HG03457 (cell line): ENCODE data around the gene SART1.
"Not testable (repeated sequence)": the region's sequence is repeated elsewhere in the genome, so short reads cannot be mapped to it uniquely, and the experiment has no call there.

Source experiments
- ATAC-seq: cut with Tn5 transposase; IDR thresholded peaks from one replicate; pipeline ENCODE4 v1.9.1; 2021; ENCODE audit warnings: moderate number of reproducible peaks; ENCODE audit not compliant: unreplicated experiment

Gene SART1

DNA sequence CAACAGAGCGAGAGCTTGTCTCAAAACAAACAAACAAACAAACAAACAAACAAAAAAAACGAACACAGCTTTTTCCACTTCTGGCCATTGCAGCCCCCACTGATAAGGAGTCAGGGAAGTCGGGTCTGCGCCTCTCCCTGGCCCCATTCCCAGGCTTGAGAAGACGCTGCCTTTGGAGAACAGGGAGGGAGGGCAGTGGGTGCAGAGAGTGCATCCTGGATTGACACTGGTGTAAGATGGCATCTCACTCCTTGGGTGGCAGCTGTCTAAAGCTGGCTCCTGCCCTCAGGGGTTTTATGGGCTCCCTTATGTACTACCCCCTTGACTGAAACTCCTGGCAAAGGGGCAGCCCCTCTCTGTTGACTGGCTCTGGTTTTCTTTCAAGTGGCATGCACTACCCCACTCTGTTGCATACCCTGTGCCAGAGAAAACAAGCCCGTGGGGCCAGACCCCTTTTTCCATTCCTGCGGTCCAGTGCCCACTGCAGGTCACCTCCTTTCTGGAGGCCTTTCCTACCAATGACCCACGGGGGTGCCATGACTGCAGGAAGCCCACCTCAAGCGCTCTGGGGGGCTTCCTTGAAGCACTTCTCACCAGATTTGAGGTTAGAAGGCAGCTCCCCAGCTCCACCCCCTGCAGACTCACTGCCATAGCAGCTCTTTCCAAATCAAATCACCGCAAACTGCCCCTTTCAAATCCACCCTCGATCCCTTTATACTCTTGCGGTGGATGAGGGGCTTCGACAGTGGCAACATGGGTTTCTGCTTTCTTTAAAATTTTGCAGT lies 29.6 kb upstream of the SART1 start:
- ATAC-seq = no peak

DNA sequence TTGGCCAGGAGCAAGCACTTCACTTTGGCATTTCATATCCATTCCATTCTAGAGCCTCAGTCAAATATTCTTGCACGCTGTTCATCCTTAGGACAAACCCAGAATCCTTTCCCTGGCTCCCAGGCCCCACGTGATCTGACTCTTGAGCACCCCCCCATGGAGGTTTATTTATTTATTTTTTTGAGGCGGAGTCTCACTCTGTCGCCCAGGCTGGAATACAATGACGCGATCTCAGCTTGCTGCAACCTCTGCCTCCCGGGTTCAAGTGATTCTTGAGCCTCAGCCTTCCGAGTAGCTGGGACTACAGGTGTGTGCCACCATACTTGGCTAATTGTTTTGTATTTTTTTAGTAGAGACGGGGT lies 29.0 kb upstream of the SART1 start:
- ATAC-seq = no peak

DNA sequence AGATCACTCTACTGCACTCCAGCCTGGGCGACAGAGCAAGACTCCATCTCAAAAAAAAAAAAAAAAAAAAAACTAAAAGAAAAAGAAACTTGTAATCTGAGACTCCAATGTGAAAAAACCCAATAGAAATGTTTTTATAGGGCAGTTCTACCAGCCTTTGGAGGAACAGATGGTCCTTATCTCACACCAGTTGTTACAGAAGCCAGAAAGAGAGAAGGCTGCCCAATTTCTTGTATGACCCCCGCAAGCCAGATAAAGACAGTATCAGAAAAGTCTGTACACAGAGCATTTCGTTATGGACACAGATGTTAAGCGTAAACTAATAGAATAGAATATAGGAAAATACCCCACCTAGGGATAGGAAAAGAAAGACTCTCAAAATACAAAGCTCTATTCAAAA lies 27.5 kb upstream of the SART1 start:
- no peak for ATAC-seq

DNA sequence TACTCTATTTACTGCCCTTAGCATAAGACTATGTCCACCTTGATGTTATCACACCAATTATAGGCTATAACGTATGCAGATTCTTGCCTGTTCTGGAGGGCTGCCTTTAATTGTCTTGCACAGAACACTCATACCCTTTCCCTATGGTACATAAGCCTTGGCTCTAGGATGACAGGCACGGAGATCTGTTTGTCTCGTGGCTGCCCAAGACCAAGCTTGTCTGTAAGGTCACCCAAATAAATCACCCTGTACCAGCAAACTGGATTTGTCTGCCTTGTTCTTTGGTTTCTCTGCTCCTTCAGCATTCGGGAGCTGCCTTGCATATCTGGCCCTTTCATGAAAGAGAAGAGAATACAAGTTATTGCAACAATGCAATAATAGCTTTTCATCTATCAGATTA lies 23.8 kb upstream of the SART1 start:
- ATAC-seq = no peak

DNA sequence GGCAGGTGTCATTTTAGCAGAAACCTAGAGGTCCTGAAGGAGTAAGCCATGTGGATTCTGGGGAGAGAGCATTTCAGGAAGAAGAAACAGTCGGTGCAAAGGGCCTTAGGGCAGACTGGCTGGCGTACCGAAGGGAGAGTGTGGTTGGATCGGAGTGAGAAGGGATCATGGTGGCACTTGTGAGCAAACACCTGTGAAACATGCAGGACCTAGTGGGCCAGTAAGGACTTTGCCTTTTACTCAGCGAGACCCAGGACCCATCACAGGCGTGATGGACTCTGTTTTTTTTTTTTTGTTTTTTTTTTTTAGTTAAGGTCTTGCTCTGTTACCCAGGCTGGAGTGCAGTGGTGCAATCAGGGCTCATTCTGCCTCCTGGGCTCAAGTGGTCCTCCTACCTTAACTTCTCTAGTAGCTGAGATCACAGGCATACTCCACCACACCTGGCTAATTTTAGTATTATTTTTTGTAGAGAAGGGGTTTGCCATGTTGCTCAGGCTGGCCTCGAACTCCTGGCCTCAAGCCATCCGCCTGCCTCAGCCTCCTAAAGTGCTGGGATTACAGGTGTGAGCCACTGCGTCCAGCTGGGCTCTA lies 19.7 kb upstream of the SART1 start:
- no peak for ATAC-seq

DNA sequence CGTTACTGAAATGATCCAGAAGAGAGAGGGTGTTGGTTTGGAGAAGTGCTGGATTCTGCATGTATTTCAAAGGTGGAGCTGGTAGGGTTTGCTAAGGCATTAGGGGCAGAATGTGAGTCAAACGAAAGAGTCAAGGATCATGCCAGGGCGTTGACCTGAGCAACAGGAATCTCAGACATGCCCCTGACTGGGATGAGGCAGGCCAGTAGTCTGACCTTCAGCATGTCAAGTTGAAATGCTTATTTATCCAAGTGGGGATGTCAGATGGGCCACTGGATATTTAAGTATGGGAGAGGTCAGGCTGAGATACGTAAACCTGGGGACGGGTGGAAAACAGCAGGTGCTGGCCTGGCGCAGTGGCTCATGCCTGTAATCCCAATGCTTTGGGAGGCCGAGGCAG lies 19.0 kb upstream of the SART1 start:
- no peak for ATAC-seq

DNA sequence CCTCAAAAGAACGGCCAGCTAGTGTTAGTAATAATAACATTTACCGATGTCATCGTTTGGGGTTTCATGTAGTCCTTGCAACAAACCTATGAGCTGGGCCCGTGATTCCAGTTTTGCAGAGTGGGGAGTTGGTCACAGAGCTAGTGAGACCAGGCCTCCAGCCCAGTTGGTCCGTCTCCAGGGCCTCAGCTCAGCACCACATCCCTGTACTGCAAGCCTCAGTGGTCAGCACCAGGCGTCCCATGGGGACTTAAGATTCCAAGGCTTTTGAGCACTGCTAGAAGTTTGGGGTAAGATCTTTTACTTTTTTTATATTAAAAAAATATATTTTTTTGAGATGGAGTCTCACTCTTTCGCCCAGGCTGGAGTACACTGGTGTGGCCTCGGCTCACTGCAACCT lies 17.3 kb upstream of the SART1 start:
- no peak for ATAC-seq

DNA sequence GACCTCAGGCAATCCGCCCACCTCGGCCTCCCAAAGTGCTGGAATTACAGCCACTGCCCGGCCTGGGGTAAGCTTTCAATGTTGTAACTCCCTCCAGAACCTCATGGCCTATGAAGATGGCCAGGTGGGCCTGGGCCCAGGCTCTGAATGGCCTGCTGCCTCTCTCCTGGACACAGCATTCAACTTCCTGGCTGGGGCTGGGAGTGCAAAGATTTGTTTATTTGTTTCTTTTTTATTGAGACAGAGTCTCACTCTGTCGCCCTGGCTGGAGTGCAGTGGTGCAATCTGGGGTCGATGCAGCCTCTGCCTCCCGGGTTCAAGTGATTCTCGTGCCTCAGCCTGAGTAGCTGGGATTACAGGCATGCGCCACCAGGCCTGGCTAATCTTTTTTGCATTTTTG lies 16.8 kb upstream of the SART1 start:
- ATAC-seq = no peak

DNA sequence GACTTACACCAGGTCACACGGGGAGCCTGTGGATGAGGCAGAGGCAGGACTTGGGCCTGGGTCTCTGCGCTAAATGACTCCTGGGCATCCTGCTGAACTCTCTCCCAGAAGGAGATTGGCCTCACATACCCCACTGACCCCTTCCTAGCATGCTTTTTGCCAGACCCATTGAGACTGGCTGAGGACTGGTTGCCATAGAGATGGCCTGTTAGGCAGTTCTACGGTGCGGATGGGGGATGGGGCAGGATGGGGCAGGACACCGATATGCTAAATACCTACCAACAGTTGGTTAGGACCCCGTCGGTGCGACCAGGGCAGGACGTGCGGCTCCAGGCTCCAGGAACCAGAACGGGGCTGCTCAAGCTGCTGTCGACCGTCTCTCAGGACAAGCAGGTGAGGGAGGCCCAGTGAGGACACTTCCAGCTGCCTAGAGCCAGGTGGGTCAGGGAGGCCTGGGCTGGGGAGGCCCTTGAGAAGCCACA lies 16.1 kb upstream of the SART1 start, which contains the start of gene TSGA10IP:
TSGA10IP (plus strand) TSS at position 51 of the 482 bp plus-strand sequence; CDS start at position 247, 196 bp downstream.
- no peak for ATAC-seq

DNA sequence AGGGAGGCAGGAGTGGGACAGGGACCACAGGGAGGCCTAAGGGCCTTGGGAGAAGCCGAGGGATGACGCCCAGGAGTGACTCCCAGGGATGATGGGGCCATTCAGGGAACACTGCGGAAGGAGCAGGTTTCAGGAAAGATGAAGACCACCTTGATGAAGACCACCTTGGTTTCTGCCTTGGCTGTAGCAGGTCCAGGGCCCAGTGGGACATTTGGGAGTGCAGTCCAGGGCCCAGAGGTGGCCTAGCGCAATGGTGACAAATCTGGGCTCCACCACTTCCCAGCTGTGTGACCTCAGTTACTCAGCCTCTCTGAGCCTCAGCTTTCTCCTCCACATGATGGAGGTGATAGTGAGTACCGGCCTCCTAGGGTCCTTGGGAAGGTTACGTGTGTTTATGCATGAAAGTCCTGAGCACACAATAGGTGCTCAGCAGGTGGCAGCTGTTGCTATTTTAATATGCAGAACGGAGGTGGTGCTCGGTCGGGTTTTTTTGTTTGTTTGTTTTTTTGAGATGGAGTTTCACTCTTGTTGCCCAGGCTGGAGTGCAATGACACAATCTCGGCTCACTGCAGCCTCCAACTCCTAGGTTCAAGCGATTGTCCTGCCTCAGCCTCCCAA lies 15.5 kb upstream of the SART1 start:
- no peak for ATAC-seq

DNA sequence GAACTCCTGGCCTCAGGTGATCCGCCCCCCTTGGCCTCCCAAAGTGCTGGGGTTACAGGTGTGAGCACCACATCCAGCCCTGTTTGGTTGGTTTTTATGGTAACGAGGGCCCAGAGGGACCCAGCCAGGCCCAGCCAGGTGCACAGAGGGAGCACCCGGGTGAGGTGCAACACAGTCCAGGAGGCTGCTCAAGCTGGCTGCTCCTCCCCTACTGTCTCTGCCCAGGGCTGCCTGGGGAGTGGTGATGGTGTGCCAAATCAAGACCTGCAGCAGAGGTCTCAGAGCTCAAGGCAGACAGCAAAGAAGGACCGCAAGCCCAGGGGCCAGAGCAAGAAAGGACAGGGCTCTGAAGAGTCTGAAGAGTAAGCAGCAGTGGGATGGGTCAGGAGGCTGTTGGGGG lies 14.9 kb upstream of the SART1 start:
- no peak for ATAC-seq

DNA sequence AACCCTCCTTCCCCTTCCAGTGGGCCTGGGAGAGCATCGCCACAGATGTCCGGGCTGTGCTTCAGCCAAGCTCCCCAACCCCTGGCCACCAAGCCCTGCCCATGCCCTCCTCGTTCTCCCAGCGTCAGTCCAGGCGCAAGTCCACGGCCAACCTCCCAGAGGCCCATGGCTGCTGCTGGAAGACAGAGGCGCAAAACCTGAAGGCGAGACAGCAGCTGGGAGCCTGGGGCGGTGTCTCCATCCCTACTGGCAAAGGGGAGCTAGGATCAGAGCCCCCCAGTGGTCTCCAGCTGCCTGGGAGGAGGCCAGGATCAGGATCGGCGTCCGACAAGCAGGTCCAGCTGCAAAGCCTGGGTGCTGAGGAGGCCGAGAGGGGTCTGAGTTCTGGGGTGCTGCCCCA lies 14.4 kb upstream of the SART1 start:
- ATAC-seq = no peak

DNA sequence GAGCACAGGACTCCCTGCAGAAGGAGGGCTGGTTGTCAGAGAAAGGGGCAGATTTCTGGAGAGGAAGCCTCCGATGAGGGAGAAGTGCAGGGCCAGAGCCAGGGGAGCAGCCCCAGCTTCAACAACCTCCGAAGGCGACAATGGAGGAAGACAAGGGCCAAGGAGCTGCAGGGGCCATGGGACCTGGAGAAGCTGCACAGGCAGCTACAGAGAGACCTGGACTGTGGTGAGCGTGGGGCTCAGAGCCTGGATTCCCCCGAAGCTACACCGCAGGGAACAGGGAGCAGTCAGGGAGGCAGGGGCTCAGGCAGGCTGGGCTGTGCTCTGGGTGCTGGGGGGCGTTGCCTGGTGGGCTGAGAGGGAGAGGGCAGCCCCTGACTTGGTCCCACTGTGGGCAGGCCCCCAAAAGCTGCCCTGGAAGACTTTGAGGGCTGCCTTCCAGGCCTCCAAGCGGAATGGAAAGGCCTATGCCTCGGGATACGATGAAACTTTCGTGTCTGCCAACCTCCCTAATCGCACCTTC lies 13.9 kb upstream of the SART1 start:
- no peak for ATAC-seq

DNA sequence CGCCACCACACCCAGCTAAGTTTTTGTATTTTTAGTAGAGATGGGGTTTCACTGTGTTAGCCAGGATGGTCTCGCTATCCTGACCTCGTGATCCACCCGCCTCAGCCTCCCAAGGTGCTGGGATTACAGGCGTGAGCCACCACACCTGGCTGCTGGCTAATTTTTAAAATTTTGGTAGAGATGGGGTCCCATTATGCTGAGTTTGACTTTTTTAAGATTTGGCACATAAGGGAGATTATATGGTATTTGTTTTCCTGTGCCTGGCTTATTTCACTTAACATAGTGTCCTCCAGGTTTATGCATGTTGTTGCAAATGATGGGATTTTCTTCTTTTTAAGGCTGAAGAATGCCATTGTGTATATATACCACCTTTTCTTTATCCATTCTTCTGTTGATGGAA lies 10.8 kb upstream of the SART1 start:
- not testable (repeated sequence) for ATAC-seq

DNA sequence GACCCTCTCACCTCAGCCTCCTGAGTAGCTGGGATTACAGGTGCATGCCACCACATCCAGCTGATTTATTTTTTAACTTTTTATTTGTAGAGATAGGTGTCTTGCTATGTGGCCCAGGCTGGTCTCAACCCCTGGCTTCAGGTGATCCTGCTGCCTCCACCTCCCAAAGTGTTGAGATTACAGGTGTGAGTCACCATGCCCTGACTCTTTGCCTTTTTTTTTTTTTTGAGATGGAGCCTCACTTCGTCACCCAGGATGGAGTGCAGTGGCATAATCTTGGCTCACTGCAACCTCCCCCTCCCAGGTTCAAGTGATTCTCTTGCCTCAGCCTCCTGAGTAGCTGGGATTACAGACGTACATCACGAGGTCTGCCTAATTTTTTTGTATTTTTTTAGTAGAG lies 9.9 kb upstream of the SART1 start:
- not testable (repeated sequence) for ATAC-seq

DNA sequence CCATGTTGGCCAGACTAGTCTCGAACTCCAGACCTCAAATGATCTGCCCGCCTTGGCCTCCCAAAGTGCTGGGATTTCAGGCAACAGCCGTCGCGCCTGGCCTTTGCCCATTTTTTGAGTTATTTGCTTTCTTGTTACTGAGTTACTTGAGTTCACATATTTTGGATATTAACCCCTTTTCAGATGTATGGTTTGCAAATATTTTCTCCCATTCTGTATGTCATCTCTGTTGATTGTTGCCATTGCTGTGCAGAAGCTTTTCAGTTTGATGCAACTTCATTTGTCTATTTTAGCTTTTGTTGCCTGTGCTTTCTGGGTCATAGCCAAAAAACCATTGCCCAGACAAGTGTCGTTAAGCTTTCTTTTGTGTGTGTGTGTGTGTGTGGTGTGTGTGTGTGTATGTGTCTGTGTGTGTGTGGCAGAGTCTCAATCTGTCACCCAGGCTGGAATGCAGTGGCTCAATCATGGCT lies 9.4 kb upstream of the SART1 start:
- no peak for ATAC-seq

DNA sequence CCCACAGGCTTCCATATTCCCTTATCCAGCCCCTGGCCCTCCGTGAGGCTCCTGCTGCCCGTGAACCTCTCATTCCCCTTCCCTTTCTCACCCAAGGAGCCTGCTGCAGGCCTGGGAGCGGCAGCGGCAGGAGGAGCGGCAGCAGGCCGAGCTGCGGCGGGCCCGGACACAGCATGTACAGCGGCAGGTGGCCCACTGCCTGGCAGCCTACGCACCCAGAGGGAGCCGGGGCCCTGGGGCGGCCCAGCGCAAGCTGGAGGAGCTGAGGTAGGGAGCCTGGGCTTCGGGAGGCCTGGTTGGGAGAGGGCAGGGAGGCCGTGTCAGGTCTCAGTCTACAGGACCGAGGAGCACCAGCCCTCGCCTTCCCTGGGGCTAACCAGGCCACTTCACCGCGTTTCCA lies 8.1 kb upstream of the SART1 start:
- ATAC-seq = no peak

DNA sequence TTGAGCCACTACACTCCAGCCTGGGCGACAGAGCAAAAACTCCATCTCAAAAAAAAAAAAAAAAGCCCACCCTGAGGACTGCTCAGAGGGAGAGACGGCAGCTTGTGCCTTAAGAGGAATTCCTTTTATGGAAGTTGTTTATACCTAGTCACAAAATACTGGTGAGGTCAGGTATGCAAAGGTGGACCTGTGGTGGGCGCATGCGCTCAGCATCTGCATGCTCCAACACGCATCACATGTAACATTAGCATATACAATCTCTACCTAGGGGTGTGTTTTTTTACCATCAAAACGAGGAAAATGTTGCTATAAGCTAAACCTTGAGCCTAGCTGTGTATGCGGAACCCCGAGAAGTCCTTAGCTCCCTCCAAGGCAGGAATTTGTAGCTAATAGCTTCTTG lies 6.8 kb upstream of the SART1 start:
- ATAC-seq = no peak

DNA sequence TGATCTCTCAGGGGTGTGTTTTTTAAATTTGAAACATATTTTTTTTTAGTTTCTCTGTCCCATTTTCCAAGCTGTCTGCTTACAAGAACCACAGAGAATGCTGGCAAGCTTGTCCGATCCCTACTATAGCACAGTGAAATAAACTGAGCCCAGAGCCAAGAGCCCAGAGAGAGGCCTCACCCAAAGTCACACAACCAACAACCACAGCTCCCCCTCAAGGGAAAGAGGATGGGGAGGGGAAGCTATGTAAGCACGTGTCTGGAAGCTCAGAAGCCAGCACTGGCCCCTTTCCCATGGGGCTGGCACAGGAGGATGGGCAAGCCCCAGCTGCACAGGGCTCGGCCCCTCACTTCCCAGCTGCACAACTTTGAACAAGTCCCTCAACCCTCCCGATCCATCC lies 3.2 kb upstream of the SART1 start:
- ATAC-seq = no peak

DNA sequence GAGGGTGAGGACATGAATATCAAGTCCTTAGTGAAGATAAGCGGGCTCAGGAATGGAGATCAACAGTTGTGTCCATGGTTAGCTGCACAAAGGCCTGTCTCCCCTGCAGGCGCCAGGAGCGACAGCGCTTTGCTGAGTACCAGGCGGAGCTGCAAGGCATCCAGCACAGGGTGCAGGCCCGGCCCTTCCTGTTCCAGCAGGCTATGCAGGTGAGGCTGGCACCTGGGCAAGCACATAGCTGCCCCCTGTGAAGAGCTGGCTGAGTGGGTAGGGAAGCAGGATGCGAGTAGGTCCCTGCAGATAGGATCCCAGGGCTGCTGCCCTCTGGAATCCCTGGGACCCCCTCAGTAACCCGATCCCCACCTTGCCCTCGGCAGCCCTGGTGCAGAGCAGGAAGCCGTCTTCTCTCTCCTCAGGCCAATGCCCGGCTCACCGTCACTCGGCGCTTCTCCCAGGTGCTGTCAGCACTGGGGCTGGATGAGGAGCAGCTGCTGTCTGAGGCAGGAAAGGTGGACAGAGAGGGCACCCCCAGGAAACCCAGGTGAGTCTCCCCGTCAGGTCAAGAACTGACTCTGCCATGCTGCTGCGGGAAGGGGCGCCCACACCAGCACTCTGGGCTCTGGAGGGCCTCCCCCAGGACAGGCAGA lies 2.6 kb upstream of the SART1 start:
- no peak for ATAC-seq

DNA sequence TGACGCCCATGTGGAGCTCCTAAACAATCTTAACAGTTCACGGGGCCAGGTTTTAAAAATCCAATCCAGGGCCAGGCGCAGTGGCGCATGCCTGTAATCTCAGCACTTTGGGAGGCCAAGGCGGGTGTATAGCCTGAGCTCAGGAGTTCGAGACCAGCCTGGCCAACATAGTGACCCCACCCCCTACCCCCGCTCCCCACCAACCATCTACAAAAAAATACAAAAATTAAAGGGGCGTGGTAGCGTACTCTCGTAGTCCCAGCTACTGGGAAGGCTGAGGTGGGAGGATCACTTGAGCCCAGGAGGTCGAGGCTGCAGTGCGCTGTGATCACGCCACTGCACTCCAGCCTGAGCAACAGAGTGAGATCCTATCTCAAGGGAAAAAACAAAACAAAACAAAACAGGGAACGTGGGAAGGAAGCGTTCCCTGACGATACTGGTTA lies 689 bp upstream of the SART1 start:
- ATAC-seq = no peak
